Measurements from ENCODE around the gene RAP2A.

Gene RAP2A

GRCh38 chr13:97426695-97427094 lies 7.3 kb upstream of the RAP2A start:
- no peaks in the 10 kb centered on the region for H3K9me3 ChIP-seq (ENCODE audit: low read depth, low read length)

GRCh38 chr13:97429681-97430081 lies 4.3 kb upstream of the RAP2A start:
- no peaks in the 10 kb centered on the region for H3K9me3 ChIP-seq (ENCODE audit: low read depth, low read length)
- no peak for DNase-seq (ENCODE audit: low read depth, low spot score)
- H3K4me3 ChIP-seq: no peak overlapping the region
- H3K36me3 ChIP-seq (ENCODE audit: insufficient read depth, low read length): no peaks in the 10 kb centered on the region
- TF ChIP-seq POLR2AphosphoS5 (IDR thresholded peaks at IDR 0.05; ENCODE audit: borderline replicate concordance, low read depth, low read length): no peak
- TF ChIP-seq EZH2 (IDR thresholded peaks at IDR 0.05): no peak
- no peak for TF ChIP-seq FOXP2 (optimal IDR thresholded peaks at IDR 0.05; ENCODE audit: control extremely low read depth, extremely low read length, insufficient read depth)
- no peak overlapping the region for H3K9ac ChIP-seq (ENCODE audit: insufficient read length)
- no peak overlapping the region for H3K27ac ChIP-seq

More at GRCh38 chr13:97426695-97427094, 7.3 kb upstream of the RAP2A start:
- no peaks in the 10 kb centered on the region for H3K36me3 ChIP-seq (ENCODE audit: insufficient read depth, low read length)
- no peak for DNase-seq (ENCODE audit: low read depth, low spot score)
- H3K27ac ChIP-seq: no peak overlapping the region
- H3K4me3 ChIP-seq: no peak overlapping the region
- no peak overlapping the region for H3K9ac ChIP-seq (ENCODE audit: insufficient read length)
- TF ChIP-seq FOXP2 (optimal IDR thresholded peaks at IDR 0.05; ENCODE audit: control extremely low read depth, extremely low read length, insufficient read depth) (no peak), EZH2 (IDR thresholded peaks at IDR 0.05) (no peak), POLR2AphosphoS5 (IDR thresholded peaks at IDR 0.05; ENCODE audit: borderline replicate concordance, low read depth, low read length) (no peak)

GRCh38 chr13:97430296-97430695 lies 3.7 kb upstream of the RAP2A start:
- no peak overlapping the region for H3K27ac ChIP-seq
- no peaks in the 10 kb centered on the region for H3K9me3 ChIP-seq (ENCODE audit: low read depth, low read length)
- no peak for DNase-seq (ENCODE audit: low read depth, low spot score)
- H3K9ac ChIP-seq (ENCODE audit: insufficient read length): no peak overlapping the region
- no peak for TF ChIP-seq EZH2 (IDR thresholded peaks at IDR 0.05)
- TF ChIP-seq FOXP2 (optimal IDR thresholded peaks at IDR 0.05; ENCODE audit: control extremely low read depth, extremely low read length, insufficient read depth): no peak
- TF ChIP-seq POLR2AphosphoS5 (IDR thresholded peaks at IDR 0.05; ENCODE audit: borderline replicate concordance, low read depth, low read length): no peak
- no peak overlapping the region for H3K4me3 ChIP-seq
- H3K36me3 ChIP-seq (ENCODE audit: insufficient read depth, low read length): no peaks in the 10 kb centered on the region

- DNase-seq (ENCODE audit: low read depth, low spot score): no peak
- no peaks in the 10 kb centered on the region for H3K9me3 ChIP-seq (ENCODE audit: low read depth, low read length)
- H3K27ac ChIP-seq: no peak overlapping the region
- H3K36me3 ChIP-seq (ENCODE audit: insufficient read depth, low read length): no peaks in the 10 kb centered on the region
- no peak overlapping the region for H3K4me3 ChIP-seq
- TF ChIP-seq EZH2 (IDR thresholded peaks at IDR 0.05): no peak
- no peak for TF ChIP-seq FOXP2 (optimal IDR thresholded peaks at IDR 0.05; ENCODE audit: control extremely low read depth, extremely low read length, insufficient read depth)
- TF ChIP-seq POLR2AphosphoS5 (IDR thresholded peaks at IDR 0.05; ENCODE audit: borderline replicate concordance, low read depth, low read length): no peak
- H3K9ac ChIP-seq (ENCODE audit: insufficient read length): no peak overlapping the region
Measured at GRCh38 chr13:97431171-97431764, 2.7 kb upstream of the RAP2A start.

- no peak for TF ChIP-seq POLR2AphosphoS5 (IDR thresholded peaks at IDR 0.05; ENCODE audit: borderline replicate concordance, low read depth, low read length)
- TF ChIP-seq EZH2 (IDR thresholded peaks at IDR 0.05): no peak
- TF ChIP-seq FOXP2 (optimal IDR thresholded peaks at IDR 0.05; ENCODE audit: control extremely low read depth, extremely low read length, insufficient read depth): no peak
- no peaks in the 10 kb centered on the region for H3K9me3 ChIP-seq (ENCODE audit: low read depth, low read length)
- no peak for DNase-seq (ENCODE audit: low read depth, low spot score)
- H3K27ac ChIP-seq: no peak overlapping the region
- H3K9ac ChIP-seq (ENCODE audit: insufficient read length): peak overlapping the region; percentile 4
- H3K36me3 ChIP-seq (ENCODE audit: insufficient read depth, low read length): no peaks in the 10 kb centered on the region
- peak overlapping the region; percentile 83 for H3K4me3 ChIP-seq
Measured at GRCh38 chr13:97432232-97432916, 1.6 kb upstream of the RAP2A start.

GRCh38 chr13:97432917-97433726 lies 847 bp upstream of the RAP2A start:
- TF ChIP-seq POLR2AphosphoS5 (IDR thresholded peaks at IDR 0.05; ENCODE audit: borderline replicate concordance, low read depth, low read length) (peak; percentile 67), FOXP2 (optimal IDR thresholded peaks at IDR 0.05; ENCODE audit: control extremely low read depth, extremely low read length, insufficient read depth) (peak; percentile 29), EZH2 (IDR thresholded peaks at IDR 0.05) (no peak)
- peak; percentile 99 for DNase-seq (ENCODE audit: low read depth, low spot score)
- Histone ChIP-seq H3K9ac (ENCODE audit: insufficient read length) (peak overlapping the region; percentile 79), H3K27ac (peak overlapping the region; percentile 77), H3K4me3 (peak overlapping the region; percentile 83), H3K9me3 (ENCODE audit: low read depth, low read length) (no peaks in the 10 kb centered on the region), H3K36me3 (ENCODE audit: insufficient read depth, low read length) (no peaks in the 10 kb centered on the region)

GRCh38 chr13:97434397-97435201 lies 630 bp downstream of the RAP2A start:
- H3K9me3 ChIP-seq (ENCODE audit: low read depth, low read length): no peaks in the 10 kb centered on the region
- H3K9ac ChIP-seq (ENCODE audit: insufficient read length): peak overlapping the region; percentile 71
- no peak for TF ChIP-seq EZH2 (IDR thresholded peaks at IDR 0.05)
- no peak for TF ChIP-seq POLR2AphosphoS5 (IDR thresholded peaks at IDR 0.05; ENCODE audit: borderline replicate concordance, low read depth, low read length)
- no peak for TF ChIP-seq FOXP2 (optimal IDR thresholded peaks at IDR 0.05; ENCODE audit: control extremely low read depth, extremely low read length, insufficient read depth)
- no peak for DNase-seq (ENCODE audit: low read depth, low spot score)
- H3K27ac ChIP-seq: no peak overlapping the region
- H3K4me3 ChIP-seq: peak overlapping the region; percentile 84
- H3K36me3 ChIP-seq (ENCODE audit: insufficient read depth, low read length): no peaks in the 10 kb centered on the region
